CD4-positive, alpha-beta T cell (primary cell): ENCODE measurements around the gene RPTOR. TPM values are rescaled to one million over a fixed set of nuclear protein-coding genes. Genes with fewer than 3 reads are reported as not detected.
"Not testable (repeated sequence)": the region's sequence is repeated elsewhere in the genome, so short reads cannot be mapped to it uniquely, and the experiment has no call there.

Experiments used
- ATAC-seq: fragments of 200-7000 bp; cut with Tn5 transposase; one replicate; pipeline ENCODE4 v1.10.0; 2022; ENCODE audit warnings: mild to moderate bottlenecking; ENCODE audit not compliant: poor library complexity
- CTCF ChIA-PET: fragments of 350-600 bp; sonication (Branson Sonifier 250); formaldehyde crosslinking; loops from one replicate; lab custom pipeline; 2021; ENCODE audit warnings: antibody characterized with exemption, inconsistent platforms; lab: Charles Lee
- POLR2A ChIA-PET: fragments of 350-600 bp; sonication (Branson Sonifier 250); formaldehyde crosslinking; loops from one replicate; lab custom pipeline; 2021; ENCODE audit warnings: antibody characterized with exemption, inconsistent platforms; lab: Charles Lee
- DNase-seq, 14 experiments: peaks; one replicate each; pipeline ENCODE4 v3.0.0-alpha.2; 2013 to 2020; ENCODE audit warnings: mixed read lengths in 2 of 14
- H3K27ac ChIP-seq, 2 donors: one replicate each; pipeline versions ENCODE4 v1.5.1 to v1.7.0; 2013; ENCODE audit warnings: low read length in 2 of 2, low read depth in 1 of 2, mild to moderate bottlenecking in 1 of 2
- H3K27me3 ChIP-seq, 2 experiments: 1 replicate in 1 of 2; 2 replicates in 1 of 2; pipeline versions ENCODE4 v1.6.1 to v1.7.0; 2013; ENCODE audit warnings: low read length in 2 of 2, control low read depth in 1 of 2, mild to moderate bottlenecking in 1 of 2, moderate library complexity in 1 of 2; ENCODE audit not compliant: insufficient read depth in 2 of 2, control insufficient read depth in 1 of 2
- H3K36me3 ChIP-seq: one replicate; pipeline ENCODE4 v1.6.1; 2013; ENCODE audit warnings: low read length, control low read depth; ENCODE audit not compliant: insufficient read depth
- H3K4me1 ChIP-seq: one replicate; pipeline ENCODE4 v1.6.1; 2013; ENCODE audit warnings: low read length, control low read depth; ENCODE audit not compliant: insufficient read depth
- H3K4me3 ChIP-seq: one replicate; pipeline ENCODE4 v1.5.1; 2013; ENCODE audit warnings: mild to moderate bottlenecking, low read length, moderate library complexity
- H3K9me3 ChIP-seq, 2 experiments: 1 replicate in 1 of 2; 2 replicates in 1 of 2; pipeline versions ENCODE4 v1.6.1 to v1.7.0; 2013; ENCODE audit warnings: low read length in 2 of 2, mild to moderate bottlenecking in 2 of 2, control low read depth in 1 of 2, moderate library complexity in 1 of 2; ENCODE audit not compliant: control insufficient read depth in 1 of 2, insufficient read depth in 1 of 2
- H3K27ac Mint-ChIP-seq: one replicate; pipeline ENCODE4 v1.8.0; 2020; ENCODE audit warnings: mixed read lengths
- H3K27me3 Mint-ChIP-seq: one replicate; pipeline ENCODE4 v1.8.0; 2021; ENCODE audit warnings: mixed read lengths
- H3K36me3 Mint-ChIP-seq: one replicate; pipeline ENCODE4 v1.8.0; 2021; ENCODE audit warnings: low read depth, mixed read lengths
- H3K4me1 Mint-ChIP-seq: one replicate; pipeline ENCODE4 v1.8.0; 2021; ENCODE audit warnings: low read depth, mixed read lengths
- H3K4me3 Mint-ChIP-seq: one replicate; pipeline ENCODE4 v1.8.0; 2020; ENCODE audit warnings: mild to moderate bottlenecking, mixed read lengths
- H3K9me3 Mint-ChIP-seq: one replicate; pipeline ENCODE4 v1.8.0; 2020; ENCODE audit warnings: mixed read lengths
- CTCF ChIP-seq: fragments of 200-600 bp; IDR thresholded peaks from one replicate; pipeline ENCODE4 v1.8.0; 2022; ENCODE audit warnings: antibody characterized with exemption, mild to moderate bottlenecking
- intact Hi-C, 2 experiments: fragments of 100-400 bp; cut with DNase I in 1 of 2; cut with micrococcal nuclease in 1 of 2; formaldehyde crosslinking; loops; one replicate each; pipeline versions ENCODE4 v1.15.1 to v1.9.0; 2023 to 2025; cut with DNase I, micrococcal nuclease
- total RNA-seq, 174 experiments: library from RNA in 2 of 174; stranded (reverse) in 2 of 174; gene quantifications; one replicate each; pipeline ENCODE4 v1.2.3 and lab custom pipeline; 2021 to 2026

The RPTOR gene
- total RNA-seq, 2 experiments from 2014 or later, result 45.0 to 47.1 TPM

GRCh38 chr17:80795090-80795580 is 250.5 kb downstream of the RPTOR start:
- DNase-seq, result peak in 1 of 14 experiments; percentile 12
- Histone ChIP-seq H3K9me3 (no peaks in the 10 kb centered on the region), H3K27me3 (no peaks in the 10 kb centered on the region), H3K4me1 (peaks cover 35% of the 10 kb centered on the region), H3K36me3 (peaks cover 19% of the 10 kb centered on the region), H3K27ac (no peak overlapping the region), H3K4me3 (no peak overlapping the region)
- intact Hi-C loops, result no loop called here
- H3K36me3 Mint-ChIP-seq, result peaks cover 46% of the 10 kb centered on the region
- no peak for TF ChIP-seq CTCF
- peak overlapping the region; percentile 39 for H3K27ac Mint-ChIP-seq
- ChIA-PET POLR2A (no interaction called here), CTCF (no interaction called here)
- peaks cover 47% of the 10 kb centered on the region for H3K4me1 Mint-ChIP-seq
- no peak overlapping the region for H3K4me3 Mint-ChIP-seq
- no peaks in the 10 kb centered on the region for H3K27me3 Mint-ChIP-seq
- ATAC-seq, result no peak
- H3K9me3 Mint-ChIP-seq, result no peaks in the 10 kb centered on the region

- no peak overlapping the region for H3K4me3 ChIP-seq
- DNase-seq (peak in 1 of 14 experiments; percentile 29), ATAC-seq (no peak)
- Mint-ChIP-seq H3K9me3 (no peaks in the 10 kb centered on the region), H3K4me1 (peaks cover 41% of the 10 kb centered on the region), H3K27me3 (no peaks in the 10 kb centered on the region), H3K36me3 (peaks cover 46% of the 10 kb centered on the region), H3K27ac (no peak overlapping the region), H3K4me3 (no peak overlapping the region)
- no peak for TF ChIP-seq CTCF
- intact Hi-C loops, result no loop called here
- ChIA-PET POLR2A (no interaction called here), CTCF (no interaction called here)
- H3K36me3 ChIP-seq, result peaks cover 19% of the 10 kb centered on the region
- H3K9me3 ChIP-seq, result no peaks in the 10 kb centered on the region
- no peaks in the 10 kb centered on the region for H3K27me3 ChIP-seq
- H3K27ac ChIP-seq, result no peak overlapping the region
- H3K4me1 ChIP-seq, result peaks cover 29% of the 10 kb centered on the region
Observed at GRCh38 chr17:80795754-80796153, 251.1 kb downstream of the RPTOR start.

- no peak overlapping the region for H3K27ac ChIP-seq
- peaks cover 34% of the 10 kb centered on the region for H3K4me1 Mint-ChIP-seq
- H3K36me3 ChIP-seq, result peaks cover 19% of the 10 kb centered on the region
- H3K4me3 ChIP-seq, result no peak overlapping the region
- ChIA-PET CTCF (no interaction called here), POLR2A (no interaction called here)
- H3K4me1 ChIP-seq, result peaks cover 22% of the 10 kb centered on the region
- H3K27me3 ChIP-seq, result no peaks in the 10 kb centered on the region
- DNase-seq (peak in 1 of 14 experiments; percentile 21), ATAC-seq (no peak)
- H3K27ac Mint-ChIP-seq, result no peak overlapping the region
- H3K9me3 ChIP-seq, result no peaks in the 10 kb centered on the region
- no peak for TF ChIP-seq CTCF
- intact Hi-C loops, result no loop called here
- H3K4me3 Mint-ChIP-seq, result no peak overlapping the region
- no peaks in the 10 kb centered on the region for H3K27me3 Mint-ChIP-seq
- H3K9me3 Mint-ChIP-seq, result no peaks in the 10 kb centered on the region
- peaks cover 47% of the 10 kb centered on the region for H3K36me3 Mint-ChIP-seq
Observed at GRCh38 chr17:80796430-80796861, 251.8 kb downstream of the RPTOR start.

- POLR2A ChIA-PET, H3K9me3 ChIP-seq, H3K9me3 Mint-ChIP-seq, H3K27me3 ChIP-seq, intact Hi-C loops, H3K27ac Mint-ChIP-seq, H3K4me3 ChIP-seq, CTCF ChIA-PET, ATAC-seq, H3K27me3 Mint-ChIP-seq, H3K27ac ChIP-seq, H3K4me3 Mint-ChIP-seq: not testable (repeated sequence)
- peak in 1 of 14 experiments; percentile 5 for DNase-seq
- peaks cover 19% of the 10 kb centered on the region for H3K36me3 ChIP-seq
- peaks cover 16% of the 10 kb centered on the region for H3K4me1 ChIP-seq
- Mint-ChIP-seq H3K4me1 (peaks cover 27% of the 10 kb centered on the region), H3K36me3 (peaks cover 50% of the 10 kb centered on the region)
Observed at GRCh38 chr17:80797222-80797621, 252.6 kb downstream of the RPTOR start.
